ENCODE results near the gene ARID1B. TPM values are rescaled to one million over a fixed set of nuclear protein-coding genes. Genes with fewer than 3 reads are reported as not detected.

Gene ARID1B
- total RNA-seq, 1 experiment from 2014 or later, result 58.8 TPM

DNA sequence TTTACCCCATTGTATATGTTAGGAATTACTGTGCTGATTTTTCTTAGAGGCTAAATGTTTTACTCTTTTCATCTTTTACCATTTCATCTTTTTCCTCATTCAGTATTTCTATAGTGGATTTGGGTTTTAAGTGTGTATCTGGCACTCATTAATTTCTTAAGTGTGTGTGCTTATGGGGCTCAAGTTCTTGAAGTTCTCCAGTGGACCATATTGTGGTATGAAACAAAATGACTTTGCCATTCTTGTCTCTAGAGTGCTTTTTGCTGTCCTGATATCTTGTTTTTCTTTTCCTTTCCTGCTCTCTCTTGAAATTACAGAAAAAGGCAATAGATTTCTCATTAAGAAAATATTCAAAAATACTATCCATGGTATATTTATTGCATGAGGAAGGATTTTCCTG is 123.1 kb downstream of the ARID1B start:
- no peaks in the 10 kb centered on the region for H3K9me3 Mint-ChIP-seq (ENCODE audit: unreplicated experiment)
- H3K9me3 ChIP-seq, result no peaks in the 10 kb centered on the region
- no peaks in the 10 kb centered on the region for H3K36me3 Mint-ChIP-seq (ENCODE audit: insufficient read depth, unreplicated experiment)
- CTCF ChIA-PET, result no interaction called here
- TF ChIP-seq, protein P1, sequence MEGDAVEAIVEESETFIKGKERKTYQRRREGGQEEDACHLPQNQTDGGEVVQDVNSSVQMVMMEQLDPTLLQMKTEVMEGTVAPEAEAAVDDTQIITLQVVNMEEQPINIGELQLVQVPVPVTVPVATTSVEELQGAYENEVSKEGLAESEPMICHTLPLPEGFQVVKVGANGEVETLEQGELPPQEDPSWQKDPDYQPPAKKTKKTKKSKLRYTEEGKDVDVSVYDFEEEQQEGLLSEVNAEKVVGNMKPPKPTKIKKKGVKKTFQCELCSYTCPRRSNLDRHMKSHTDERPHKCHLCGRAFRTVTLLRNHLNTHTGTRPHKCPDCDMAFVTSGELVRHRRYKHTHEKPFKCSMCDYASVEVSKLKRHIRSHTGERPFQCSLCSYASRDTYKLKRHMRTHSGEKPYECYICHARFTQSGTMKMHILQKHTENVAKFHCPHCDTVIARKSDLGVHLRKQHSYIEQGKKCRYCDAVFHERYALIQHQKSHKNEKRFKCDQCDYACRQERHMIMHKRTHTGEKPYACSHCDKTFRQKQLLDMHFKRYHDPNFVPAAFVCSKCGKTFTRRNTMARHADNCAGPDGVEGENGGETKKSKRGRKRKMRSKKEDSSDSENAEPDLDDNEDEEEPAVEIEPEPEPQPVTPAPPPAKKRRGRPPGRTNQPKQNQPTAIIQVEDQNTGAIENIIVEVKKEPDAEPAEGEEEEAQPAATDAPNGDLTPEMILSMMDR (IDR thresholded peaks at IDR 0.05; ENCODE audit: insufficient read depth in 1 of 2, low read depth in 1 of 2, low read length in 1 of 2, severe bottlenecking in 1 of 2, unreplicated experiment in 1 of 2), result no peak
- no TSS peak for BruUV-seq (replicated peaks)
- no peak for DNase-seq
- no peaks in the 10 kb centered on the region for H3K27me3 Mint-ChIP-seq (ENCODE audit: insufficient read depth, unreplicated experiment)
- H3K4me3 ChIP-seq (ENCODE audit: low read depth, low read length), result no peak overlapping the region
- no peaks in the 10 kb centered on the region for H3K27me3 ChIP-seq (replicated peaks; ENCODE audit: control insufficient read depth, insufficient read depth, low read length)
- intact Hi-C loops (cut with micrococcal nuclease; ENCODE audit: unreplicated experiment), result no loop called here
- H3K36me3 ChIP-seq (ENCODE audit: control insufficient read depth, insufficient read depth, low read length), result no peaks in the 10 kb centered on the region
- H3K4me1 Mint-ChIP-seq (ENCODE audit: low read depth, unreplicated experiment), result no peaks in the 10 kb centered on the region
- no peak overlapping the region for H3K4me3 Mint-ChIP-seq (ENCODE audit: unreplicated experiment)
- POLR2A ChIA-PET, result no interaction called here
- no peaks in the 10 kb centered on the region for H3K4me1 ChIP-seq
- H3K27ac Mint-ChIP-seq (ENCODE audit: unreplicated experiment), result no peak overlapping the region

DNA sequence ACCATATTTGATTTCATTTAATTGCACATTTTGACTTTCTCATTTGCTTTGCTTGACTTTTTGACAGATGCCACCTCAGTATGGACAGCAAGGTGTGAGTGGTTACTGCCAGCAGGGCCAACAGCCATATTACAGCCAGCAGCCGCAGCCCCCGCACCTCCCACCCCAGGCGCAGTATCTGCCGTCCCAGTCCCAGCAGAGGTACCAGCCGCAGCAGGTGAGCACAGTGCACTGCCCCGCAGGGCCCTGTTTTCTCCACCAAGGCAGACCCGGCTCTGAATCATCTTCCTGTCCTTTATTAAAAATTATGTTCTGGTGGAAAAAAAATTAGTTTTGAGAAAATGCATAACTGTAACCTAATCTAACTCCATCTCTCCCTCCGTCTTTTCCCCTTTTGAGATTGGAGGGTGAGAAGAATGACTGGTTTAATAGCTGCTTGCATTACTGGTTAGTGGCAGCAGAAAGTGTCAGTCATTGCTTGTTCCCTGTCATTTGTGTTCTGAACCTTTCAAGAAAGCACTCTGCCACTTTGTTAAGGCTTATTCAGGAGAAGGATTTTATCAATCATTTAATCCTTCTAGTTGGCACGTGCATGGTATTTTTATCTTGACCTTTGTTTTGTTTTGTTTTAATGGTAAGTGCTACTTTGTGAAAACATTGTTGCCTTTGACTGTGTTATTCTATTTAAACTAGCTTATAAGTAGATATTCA is 124.3 kb downstream of the ARID1B start:
- Histone ChIP-seq H3K9me3 (no peaks in the 10 kb centered on the region), H3K4me3 (ENCODE audit: low read depth, low read length) (no peak overlapping the region), H3K36me3 (ENCODE audit: control insufficient read depth, insufficient read depth, low read length) (no peaks in the 10 kb centered on the region), H3K4me1 (no peaks in the 10 kb centered on the region), H3K27me3 (replicated peaks; ENCODE audit: control insufficient read depth, insufficient read depth, low read length) (no peaks in the 10 kb centered on the region)
- TF ChIP-seq, protein P1 (IDR thresholded peaks at IDR 0.05; ENCODE audit: insufficient read depth in 1 of 2, low read depth in 1 of 2, low read length in 1 of 2, severe bottlenecking in 1 of 2, unreplicated experiment in 1 of 2), result no peak
- BruUV-seq (replicated peaks), result no TSS peak
- intact Hi-C loops (cut with micrococcal nuclease; ENCODE audit: unreplicated experiment), result no loop called here
- ChIA-PET CTCF (no interaction called here), POLR2A (no interaction called here)
- H3K27me3 Mint-ChIP-seq (ENCODE audit: insufficient read depth, unreplicated experiment), result no peaks in the 10 kb centered on the region
- H3K27ac Mint-ChIP-seq (ENCODE audit: unreplicated experiment), result no peak overlapping the region
- H3K36me3 Mint-ChIP-seq (ENCODE audit: insufficient read depth, unreplicated experiment), result peaks cover 7% of the 10 kb centered on the region
- H3K9me3 Mint-ChIP-seq (ENCODE audit: unreplicated experiment), result no peaks in the 10 kb centered on the region
- H3K4me1 Mint-ChIP-seq (ENCODE audit: low read depth, unreplicated experiment), result no peaks in the 10 kb centered on the region
- H3K4me3 Mint-ChIP-seq (ENCODE audit: unreplicated experiment), result no peak overlapping the region
- DNase-seq, result no peak

DNA sequence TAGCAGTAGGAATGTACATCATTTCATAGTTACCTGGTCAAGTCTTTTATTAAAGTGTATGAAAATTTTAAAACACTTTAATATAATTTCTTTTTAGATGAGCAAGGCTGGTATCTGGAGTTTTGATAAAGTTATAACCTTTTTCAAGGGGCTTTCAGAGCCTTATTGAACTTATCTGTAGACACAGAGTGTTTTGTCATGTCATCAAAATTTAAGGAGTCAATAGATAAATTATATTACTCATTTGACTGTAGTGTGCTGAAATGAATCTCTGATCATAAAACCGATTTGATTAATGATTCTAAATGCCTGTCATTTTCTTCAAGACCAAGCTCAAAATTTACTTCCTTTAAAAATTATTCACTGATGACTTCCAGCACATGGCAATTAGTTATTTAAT is 125.6 kb downstream of the ARID1B start:
- no TSS peak for BruUV-seq (replicated peaks)
- Histone ChIP-seq H3K27me3 (replicated peaks; ENCODE audit: control insufficient read depth, insufficient read depth, low read length) (no peaks in the 10 kb centered on the region), H3K4me3 (ENCODE audit: low read depth, low read length) (no peak overlapping the region), H3K36me3 (ENCODE audit: control insufficient read depth, insufficient read depth, low read length) (no peaks in the 10 kb centered on the region), H3K4me1 (no peaks in the 10 kb centered on the region), H3K9me3 (no peaks in the 10 kb centered on the region)
- Mint-ChIP-seq H3K9me3 (ENCODE audit: unreplicated experiment) (no peaks in the 10 kb centered on the region), H3K4me1 (ENCODE audit: low read depth, unreplicated experiment) (no peaks in the 10 kb centered on the region), H3K36me3 (ENCODE audit: insufficient read depth, unreplicated experiment) (peaks cover 7% of the 10 kb centered on the region), H3K27ac (ENCODE audit: unreplicated experiment) (no peak overlapping the region), H3K27me3 (ENCODE audit: insufficient read depth, unreplicated experiment) (no peaks in the 10 kb centered on the region), H3K4me3 (ENCODE audit: unreplicated experiment) (no peak overlapping the region)
- TF ChIP-seq, protein P1 (IDR thresholded peaks at IDR 0.05; ENCODE audit: insufficient read depth in 1 of 2, low read depth in 1 of 2, low read length in 1 of 2, severe bottlenecking in 1 of 2, unreplicated experiment in 1 of 2), result no peak
- intact Hi-C loops (cut with micrococcal nuclease; ENCODE audit: unreplicated experiment), result no loop called here
- POLR2A ChIA-PET, result no interaction called here
- CTCF ChIA-PET, result no interaction called here
- no peak for DNase-seq

All from Caco-2 (cell line).